Measurements from ENCODE around the gene CFAP74.

DNA sequence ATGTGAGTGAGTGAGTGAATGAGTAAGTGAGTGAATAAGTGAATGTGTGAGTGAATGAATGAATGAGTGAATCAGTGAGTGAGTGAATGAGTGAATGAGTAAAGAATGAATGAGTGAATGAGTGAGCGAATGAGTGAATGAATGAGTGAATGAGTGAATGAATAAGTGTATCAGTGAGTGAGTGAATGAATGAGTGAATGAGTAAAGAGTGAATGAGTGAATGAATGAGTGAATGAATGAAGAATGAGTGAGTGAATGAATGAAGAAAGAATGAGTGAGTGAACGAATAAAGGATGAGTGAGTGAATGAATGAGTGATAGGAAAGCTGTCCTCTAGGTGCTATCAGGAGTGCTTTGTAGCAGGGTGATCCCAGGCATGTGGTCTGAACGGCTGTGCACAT is 35.7 kb downstream of the CFAP74 start:
- TF ChIP-seq CTCF (IDR thresholded peaks at IDR 0.05 in 4 of 5, conservative IDR thresholded peaks at IDR 0.05 in 1 of 5) (no peak), POLR2A (IDR thresholded peaks at IDR 0.05) (no peak)
